Midbrain (tissue), 1 donor: ENCODE data around the gene GADD45G.

Experiments
- DNase-seq: peaks from one replicate; lab custom pipeline; 2025; lab: John Stamatoyannopoulos, UW

GADD45G gene

GRCh38 chr9:89604729-89605464 lies at the start of gene GADD45G:
Gene GADD45G, plus strand, starts transcription at chr9:89605012. Its CDS starts 110 bp downstream, at chr9:89605122.
- peak; percentile 93 for DNase-seq

- DNase-seq: no peak
These were observed 49.8 kb upstream of the GADD45G start for GRCh38 chr9:89555036-89555415.

GRCh38 chr9:89555451-89556375 lies 49.1 kb upstream of the GADD45G start:
- DNase-seq: no peak

GRCh38 chr9:89558196-89558899 lies 46.5 kb upstream of the GADD45G start:
- DNase-seq: no peak

GRCh38 chr9:89558948-89559347 lies 45.9 kb upstream of the GADD45G start:
- no peak for DNase-seq

GRCh38 chr9:89562186-89562814 lies 42.5 kb upstream of the GADD45G start:
- DNase-seq: no peak

- no peak for DNase-seq
These were observed 41.1 kb upstream of the GADD45G start for GRCh38 chr9:89563571-89564345.

- no peak for DNase-seq
These were observed 40.4 kb upstream of the GADD45G start for GRCh38 chr9:89564346-89564878.

- DNase-seq: no peak
These were observed 37.2 kb upstream of the GADD45G start for GRCh38 chr9:89567649-89568048.

- no peak for DNase-seq
These were observed 30.5 kb upstream of the GADD45G start for GRCh38 chr9:89574309-89574708.

GRCh38 chr9:89576404-89576839 lies 28.4 kb upstream of the GADD45G start:
- DNase-seq: no peak

- DNase-seq: no peak
These were observed 27.4 kb upstream of the GADD45G start for GRCh38 chr9:89577363-89577762.

- no peak for DNase-seq
These were observed 24.9 kb upstream of the GADD45G start for GRCh38 chr9:89579741-89580385.

GRCh38 chr9:89586311-89586710 lies 18.5 kb upstream of the GADD45G start:
- no peak for DNase-seq

- no peak for DNase-seq
These were observed 16.4 kb upstream of the GADD45G start for GRCh38 chr9:89588271-89588879.

- DNase-seq: no peak
These were observed 14.4 kb upstream of the GADD45G start for GRCh38 chr9:89590415-89590814.

GRCh38 chr9:89591274-89592212 lies 13.3 kb upstream of the GADD45G start:
- no peak for DNase-seq

- no peak for DNase-seq
These were observed 12.5 kb upstream of the GADD45G start for GRCh38 chr9:89592213-89592815.
